GM12864 (cell line): ENCODE data around the gene PAPOLG.

Experiments used
- DNase-seq: peaks from one replicate; pipeline ENCODE4 v3.0.0-alpha.2; 2011; ENCODE audit warnings: low read depth
- H3K4me3 ChIP-seq: 2 replicates; pipeline ENCODE4 v1.5.1; 2011; ENCODE audit warnings: mild to moderate bottlenecking, low read depth, low read length, control low read depth
- TF ChIP-seq, protein P1 (sequence below): IDR thresholded peaks from 2 replicates; pipeline ENCODE4 v1.5.1; 2011; ENCODE audit warnings: low read depth, mild to moderate bottlenecking, moderate library complexity, low read length, control low read depth, inconsistent platforms; ENCODE audit errors: missing control alignments

PAPOLG gene

DNA sequence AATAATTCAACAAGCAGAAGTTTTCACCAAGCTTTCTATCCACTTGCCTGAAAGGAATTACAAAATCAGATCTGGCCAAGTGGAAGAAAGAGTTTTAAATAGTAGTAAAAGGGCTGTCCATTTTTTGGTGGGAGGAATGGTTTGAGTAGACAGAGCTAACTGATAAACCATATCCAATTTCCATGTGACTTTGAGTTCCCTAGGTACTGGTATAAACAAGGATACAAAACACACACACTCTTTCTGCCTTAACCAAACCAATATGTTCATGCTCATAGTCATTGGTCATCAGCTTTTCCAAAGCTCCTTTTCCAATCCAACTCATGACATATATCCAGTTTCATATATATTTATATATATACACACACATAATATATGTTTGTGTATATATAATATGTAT is 75.9 kb downstream of the PAPOLG start:
- H3K4me3 ChIP-seq = no peak overlapping the region
- no peak for DNase-seq
- TF ChIP-seq, protein P1, sequence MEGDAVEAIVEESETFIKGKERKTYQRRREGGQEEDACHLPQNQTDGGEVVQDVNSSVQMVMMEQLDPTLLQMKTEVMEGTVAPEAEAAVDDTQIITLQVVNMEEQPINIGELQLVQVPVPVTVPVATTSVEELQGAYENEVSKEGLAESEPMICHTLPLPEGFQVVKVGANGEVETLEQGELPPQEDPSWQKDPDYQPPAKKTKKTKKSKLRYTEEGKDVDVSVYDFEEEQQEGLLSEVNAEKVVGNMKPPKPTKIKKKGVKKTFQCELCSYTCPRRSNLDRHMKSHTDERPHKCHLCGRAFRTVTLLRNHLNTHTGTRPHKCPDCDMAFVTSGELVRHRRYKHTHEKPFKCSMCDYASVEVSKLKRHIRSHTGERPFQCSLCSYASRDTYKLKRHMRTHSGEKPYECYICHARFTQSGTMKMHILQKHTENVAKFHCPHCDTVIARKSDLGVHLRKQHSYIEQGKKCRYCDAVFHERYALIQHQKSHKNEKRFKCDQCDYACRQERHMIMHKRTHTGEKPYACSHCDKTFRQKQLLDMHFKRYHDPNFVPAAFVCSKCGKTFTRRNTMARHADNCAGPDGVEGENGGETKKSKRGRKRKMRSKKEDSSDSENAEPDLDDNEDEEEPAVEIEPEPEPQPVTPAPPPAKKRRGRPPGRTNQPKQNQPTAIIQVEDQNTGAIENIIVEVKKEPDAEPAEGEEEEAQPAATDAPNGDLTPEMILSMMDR = no peak

DNA sequence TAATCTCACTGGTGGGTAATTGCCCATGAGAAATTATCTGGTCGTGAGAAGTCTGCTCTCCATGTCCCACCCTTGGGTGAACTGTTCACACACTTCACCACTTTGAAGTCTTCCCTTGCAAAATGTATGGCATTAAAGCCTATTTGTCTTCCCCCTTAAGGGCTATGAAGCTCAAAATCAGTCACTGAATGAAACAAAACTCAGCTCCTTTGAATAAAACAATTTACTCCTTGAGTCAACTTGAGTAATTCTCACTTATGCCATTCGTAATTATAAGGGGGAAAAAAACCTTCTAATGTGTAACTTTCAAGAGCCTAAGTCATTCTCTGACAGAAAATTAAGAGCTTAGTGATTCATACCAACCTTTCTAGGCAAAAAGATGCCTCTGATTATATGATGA is 76.6 kb downstream of the PAPOLG start:
- no peak for DNase-seq
- H3K4me3 ChIP-seq = no peak overlapping the region
- TF ChIP-seq, protein P1 = no peak

DNA sequence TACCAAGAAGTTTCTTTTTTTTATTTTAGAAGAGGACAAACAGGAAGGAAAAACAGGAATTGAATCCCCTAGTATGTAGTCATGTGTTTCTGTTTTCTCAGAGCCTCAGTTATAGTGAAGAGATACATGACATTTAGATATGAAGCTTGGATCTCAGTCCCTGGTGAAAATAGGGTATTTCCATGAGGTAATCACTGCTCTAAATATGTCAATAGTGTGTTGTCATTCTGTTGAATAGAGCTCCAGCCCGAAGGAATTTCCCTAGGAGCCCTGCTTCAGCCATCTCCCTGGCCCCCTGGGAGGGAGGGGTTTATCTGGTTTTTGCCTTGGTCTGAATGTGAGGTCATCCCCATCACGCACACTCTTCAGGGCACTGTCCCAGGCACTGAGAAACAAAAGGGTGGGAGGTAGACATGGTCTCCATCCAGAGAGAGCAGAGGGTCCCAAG is 78.2 kb downstream of the PAPOLG start:
- TF ChIP-seq, protein P1 = no peak
- peak; percentile 55 for DNase-seq
- no peak overlapping the region for H3K4me3 ChIP-seq

DNA sequence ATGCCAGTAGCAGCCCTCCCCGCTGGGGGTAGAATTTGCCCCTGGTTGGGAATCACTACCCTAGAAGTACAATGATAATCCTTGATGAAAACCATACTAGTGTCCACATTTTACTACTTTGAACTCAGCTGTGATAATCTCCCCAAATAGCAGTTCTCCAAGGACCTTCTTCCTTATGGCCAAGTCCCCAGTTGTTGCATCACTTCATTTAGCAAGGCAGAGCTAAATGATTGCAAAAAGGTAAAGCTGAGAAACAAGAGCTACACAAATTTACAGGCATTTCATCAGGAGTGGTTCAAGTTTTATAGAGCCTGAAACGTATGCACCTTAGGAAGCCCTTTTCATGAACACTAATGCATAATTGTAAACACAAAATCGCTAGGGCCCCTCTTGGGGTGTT is 80.4 kb downstream of the PAPOLG start:
- TF ChIP-seq, protein P1 = no peak
- H3K4me3 ChIP-seq = no peak overlapping the region
- DNase-seq = no peak

DNA sequence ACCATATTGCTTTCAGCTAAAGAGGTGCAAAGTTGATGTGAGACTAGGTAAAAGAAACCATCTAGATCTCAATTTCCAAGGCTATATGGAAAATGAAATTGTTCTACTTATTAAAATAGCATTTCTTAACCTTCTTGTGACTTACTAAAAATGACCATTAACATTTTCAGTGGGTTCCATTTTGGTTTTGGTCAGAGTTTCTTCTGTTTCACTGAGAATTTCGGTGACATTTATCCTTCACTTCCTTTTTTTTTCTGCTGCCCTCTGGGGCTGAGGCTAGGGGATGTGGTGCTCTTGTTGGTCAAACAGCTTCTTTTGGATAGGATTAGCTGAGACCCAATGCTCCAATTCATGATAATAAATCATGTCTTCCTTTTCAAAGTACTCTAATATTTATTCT is 81.1 kb downstream of the PAPOLG start:
- TF ChIP-seq, protein P1 = no peak
- no peak overlapping the region for H3K4me3 ChIP-seq
- DNase-seq = peak; percentile 64

DNA sequence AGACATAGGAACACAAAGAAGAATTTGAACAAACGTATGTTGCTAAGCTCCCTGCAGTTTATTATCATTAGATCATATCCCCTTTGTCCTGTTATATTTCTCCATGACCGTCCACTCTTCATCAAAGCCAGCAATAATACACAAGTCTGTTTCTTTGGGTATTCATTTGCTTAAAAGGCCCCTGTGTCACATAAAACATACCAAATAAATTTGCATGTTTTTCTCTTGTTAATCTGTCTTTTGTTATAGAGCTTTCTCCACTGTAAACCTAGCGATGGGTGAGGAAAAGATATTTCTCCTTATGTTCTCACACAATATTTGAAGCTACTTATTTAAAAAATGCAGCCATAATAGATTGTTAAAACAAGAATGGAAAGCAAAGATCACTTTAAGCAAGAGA is 82.4 kb downstream of the PAPOLG start:
- no peak for DNase-seq
- TF ChIP-seq, protein P1 = no peak
- no peak overlapping the region for H3K4me3 ChIP-seq

DNA sequence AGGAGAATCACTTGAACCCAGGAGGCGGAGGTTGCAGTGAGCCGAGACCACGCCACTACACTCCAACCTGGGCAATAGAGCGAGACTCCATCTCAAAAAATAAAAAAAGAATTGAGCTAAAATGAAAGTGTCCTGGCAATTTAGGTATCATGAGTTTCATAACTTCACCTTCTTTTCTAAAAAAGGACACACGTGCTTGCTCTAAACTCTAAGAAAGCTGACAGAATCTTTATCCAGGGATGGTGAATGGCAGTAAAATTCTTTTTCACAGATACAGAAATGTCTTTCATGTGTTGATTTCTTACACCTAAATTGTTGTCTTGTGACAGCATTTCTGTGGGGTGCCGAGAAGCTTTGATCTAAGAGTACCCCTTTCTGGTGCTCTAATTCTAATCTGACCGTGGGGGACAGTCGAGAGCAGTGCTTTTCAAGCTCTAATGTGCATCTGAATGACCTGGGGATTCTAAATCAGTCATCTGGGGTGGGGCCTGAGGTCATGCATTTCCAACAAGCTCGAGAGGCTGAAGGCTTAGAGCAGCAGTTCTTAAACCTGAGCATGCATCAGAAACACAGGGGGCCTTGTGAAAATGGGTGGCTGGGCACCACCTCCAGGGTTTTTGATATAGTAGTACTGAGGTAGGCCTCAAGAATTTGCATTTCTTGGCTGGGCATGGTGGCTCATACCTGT is 83.2 kb downstream of the PAPOLG start:
- H3K4me3 ChIP-seq = no peak overlapping the region; the same call in 1 of the 2 replicates
- TF ChIP-seq, protein P1 = peak; percentile 55
- DNase-seq = peak; percentile 95
